Measurements from ENCODE around the gene PBXIP1.
"Not testable (repeated sequence)": the region's sequence is repeated elsewhere in the genome, so short reads cannot be mapped to it uniquely, and the experiment has no call there.

The PBXIP1 gene

DNA sequence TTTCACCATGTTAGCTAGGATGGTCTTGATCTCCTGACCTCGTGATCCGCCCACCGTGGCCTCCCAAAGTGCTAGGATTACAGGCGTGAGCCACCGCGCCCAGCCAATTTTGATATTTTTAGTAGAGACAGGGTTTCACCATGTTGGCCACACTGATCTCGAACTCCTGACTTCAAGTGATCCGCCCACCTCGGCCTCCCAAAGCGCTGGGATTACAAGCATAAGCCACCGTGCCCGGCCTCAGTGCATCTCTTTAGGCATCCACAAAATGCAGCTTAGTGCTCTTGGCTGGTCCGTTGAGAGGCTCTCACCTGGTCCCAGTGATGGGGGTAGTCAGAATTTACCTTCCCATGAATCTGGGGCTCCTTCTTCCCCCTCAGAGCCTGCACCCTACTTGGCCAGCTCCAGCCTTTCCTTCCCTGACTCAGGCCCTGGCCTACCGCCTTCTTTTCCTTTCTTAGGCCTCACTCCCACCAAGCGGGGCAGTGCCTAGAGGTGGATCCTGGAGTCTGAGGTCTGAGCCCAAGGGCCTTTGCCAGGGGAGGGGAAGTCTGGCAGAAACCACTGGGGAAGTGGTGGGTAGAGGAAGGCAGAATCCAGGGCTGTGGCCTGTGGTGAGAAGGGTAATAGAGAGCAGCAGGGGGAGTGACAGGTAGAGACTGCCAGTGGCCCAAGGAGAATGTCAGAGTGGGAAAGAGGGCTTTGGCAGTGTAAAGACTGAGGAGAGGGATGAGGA is 41.2 kb upstream of the PBXIP1 start:
- DNase-seq, result no peak
- in situ Hi-C loops (cut with HindIII; ENCODE audit: low pct_ligation_motif_present, low pct_unique_long_range_greater_than_20kb, low sequenced_read_pairs), result no loop called here

DNA sequence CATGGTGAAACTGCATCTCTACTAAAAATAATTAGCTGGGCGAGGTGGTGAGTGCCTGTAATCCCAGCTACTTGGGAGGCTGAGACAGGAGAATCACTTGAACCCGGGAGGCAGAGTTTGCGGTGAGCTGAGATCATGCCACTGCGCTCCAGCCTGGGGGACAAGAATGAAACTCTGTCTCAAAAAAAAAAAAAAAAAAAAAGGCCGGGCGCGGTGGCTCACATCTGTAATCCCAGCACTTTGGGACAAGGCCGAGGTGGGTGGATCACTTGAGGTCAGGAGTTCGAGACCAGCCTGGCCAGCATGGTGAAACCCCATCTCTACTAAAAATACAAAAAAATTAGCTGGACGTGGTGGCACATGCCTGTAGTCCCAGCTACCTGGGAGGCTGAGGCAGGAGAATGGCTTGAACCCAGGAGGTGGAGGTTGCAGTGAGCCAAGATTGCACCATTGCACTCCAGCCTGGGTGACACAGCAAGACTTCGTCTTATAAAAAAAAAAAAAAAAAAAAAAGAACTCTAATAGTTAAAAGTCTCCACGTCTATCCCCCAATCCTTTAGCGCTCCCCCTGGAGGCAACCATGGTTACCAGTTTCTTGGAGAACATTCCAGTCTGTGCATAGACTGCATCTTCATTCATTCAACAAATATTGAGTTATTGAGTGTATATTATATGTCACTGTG is 39.5 kb upstream of the PBXIP1 start:
- in situ Hi-C loops (cut with HindIII; ENCODE audit: low pct_ligation_motif_present, low pct_unique_long_range_greater_than_20kb, low sequenced_read_pairs), result not testable (repeated sequence)
- peak; percentile 83 for DNase-seq

DNA sequence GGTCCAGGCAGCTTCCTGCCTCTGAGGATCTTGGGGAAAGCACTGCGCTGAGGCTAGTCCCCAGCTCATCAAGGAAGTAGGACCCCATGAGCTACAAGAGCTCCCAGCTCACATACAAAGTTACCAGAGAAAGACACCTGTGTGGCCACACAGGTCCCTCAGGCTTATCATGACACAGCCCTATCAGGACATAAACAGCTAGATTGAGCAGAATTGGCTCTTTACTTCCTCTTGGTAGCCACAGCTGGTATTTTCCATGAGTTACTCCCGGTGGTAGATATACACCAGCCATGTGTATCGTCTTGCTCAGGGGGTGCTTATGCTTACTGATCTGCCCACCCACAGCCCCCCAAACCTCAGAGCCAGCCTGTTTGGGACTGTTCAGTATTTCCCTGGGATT is 38.7 kb upstream of the PBXIP1 start:
- no peak for DNase-seq
- in situ Hi-C loops (cut with HindIII; ENCODE audit: low pct_ligation_motif_present, low pct_unique_long_range_greater_than_20kb, low sequenced_read_pairs), result no loop called here

DNA sequence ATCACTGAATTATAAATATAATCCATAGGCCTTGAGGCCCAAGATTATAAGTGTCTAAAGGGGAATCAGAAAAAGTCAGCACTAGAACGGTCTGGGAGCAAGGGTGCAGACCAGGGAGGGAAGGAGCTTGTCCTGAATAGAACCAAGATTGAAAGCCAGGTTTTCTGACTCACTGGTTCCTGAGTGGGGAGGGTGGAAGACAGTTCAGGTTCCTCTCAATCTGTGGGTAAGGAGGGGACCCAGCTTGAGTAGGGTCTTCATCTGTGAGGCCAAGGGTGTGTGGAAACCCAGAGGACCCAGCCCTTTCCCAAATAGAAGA is 38.3 kb upstream of the PBXIP1 start:
- in situ Hi-C loops (cut with HindIII; ENCODE audit: low pct_ligation_motif_present, low pct_unique_long_range_greater_than_20kb, low sequenced_read_pairs), result no loop called here
- no peak for DNase-seq

DNA sequence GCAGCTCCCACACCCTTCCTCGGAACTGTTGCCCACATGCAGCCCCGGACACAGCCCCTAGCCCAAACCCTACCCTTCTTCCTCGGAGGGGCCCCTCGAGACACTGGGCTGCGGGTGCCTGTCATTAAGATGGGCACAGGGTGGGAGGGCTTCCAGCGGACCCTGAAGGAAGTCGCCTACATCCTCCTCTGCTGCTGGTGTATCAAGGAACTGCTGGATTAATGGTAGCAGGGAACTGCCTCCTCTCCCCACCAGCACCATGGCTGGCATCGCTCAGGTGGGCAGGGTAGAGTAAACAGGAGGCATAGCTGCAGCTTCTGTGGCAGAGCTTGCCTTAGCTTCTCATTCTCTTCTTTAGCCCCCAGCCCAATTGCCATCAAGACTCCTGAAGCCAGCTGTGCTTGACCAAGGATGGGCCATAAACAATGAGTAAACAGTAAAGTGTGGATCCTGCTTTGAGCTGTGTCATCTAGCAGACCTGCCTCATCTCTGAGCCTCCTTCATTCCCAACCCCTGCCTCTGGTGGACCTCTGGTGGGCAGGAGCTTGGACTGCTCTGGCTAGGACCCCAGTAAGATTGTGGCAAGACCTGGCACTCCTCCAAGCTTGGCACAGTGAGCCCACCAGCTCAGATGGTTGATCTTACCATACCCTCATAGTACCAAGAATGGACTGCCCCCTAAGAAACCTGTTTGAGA is 37.8 kb upstream of the PBXIP1 start, which contains the start of gene LENEP:
LENEP (plus strand) TSS at position 15 of the 697 bp plus-strand sequence; CDS start at position 37, 22 bp downstream.
- DNase-seq, result no peak
- in situ Hi-C loops (cut with HindIII; ENCODE audit: low pct_ligation_motif_present, low pct_unique_long_range_greater_than_20kb, low sequenced_read_pairs), result no loop called here

DNA sequence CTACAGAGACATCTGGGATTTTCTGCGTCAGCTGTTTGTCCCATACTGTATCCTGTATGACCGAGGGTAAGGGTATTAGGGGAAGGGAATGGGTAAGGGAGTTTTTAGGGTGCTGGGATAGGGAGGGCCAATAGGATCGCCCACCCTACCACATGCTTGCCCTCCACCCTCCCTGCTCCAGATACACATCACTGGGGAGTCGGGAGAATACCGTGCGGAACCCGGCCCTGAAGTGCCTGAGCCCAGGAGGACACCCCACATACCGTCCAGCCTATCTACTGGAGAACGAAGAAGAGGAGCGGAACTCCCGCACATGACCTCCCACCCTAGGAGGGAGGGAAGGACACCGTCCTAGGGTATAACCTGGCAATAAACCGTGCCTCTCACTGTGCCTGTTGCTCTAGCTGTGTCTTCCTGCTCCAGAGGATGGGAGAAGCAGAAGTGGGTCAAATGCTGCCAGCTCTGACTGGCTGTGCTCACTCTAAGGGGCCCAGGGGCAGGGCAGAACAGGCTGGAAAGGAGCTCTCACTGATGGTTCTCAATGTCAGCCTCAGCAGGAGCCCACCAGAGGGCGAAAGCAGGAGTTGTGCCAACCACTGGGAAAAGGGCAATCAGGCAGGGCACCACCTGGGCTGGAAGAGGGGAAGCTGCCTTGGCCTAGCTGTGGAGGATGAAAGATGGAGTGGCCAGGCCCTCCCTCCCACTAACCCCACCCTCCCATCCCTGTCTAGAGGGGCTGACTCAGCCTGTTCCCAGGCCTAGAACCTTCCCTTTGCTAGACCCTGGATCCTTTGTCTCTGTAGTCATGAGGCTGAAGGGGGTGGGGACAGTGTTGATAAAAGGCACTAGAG is 37.0 kb upstream of the PBXIP1 start:
- DNase-seq, result peak; percentile 57
- in situ Hi-C loops (cut with HindIII; ENCODE audit: low pct_ligation_motif_present, low pct_unique_long_range_greater_than_20kb, low sequenced_read_pairs), result no loop called here

DNA sequence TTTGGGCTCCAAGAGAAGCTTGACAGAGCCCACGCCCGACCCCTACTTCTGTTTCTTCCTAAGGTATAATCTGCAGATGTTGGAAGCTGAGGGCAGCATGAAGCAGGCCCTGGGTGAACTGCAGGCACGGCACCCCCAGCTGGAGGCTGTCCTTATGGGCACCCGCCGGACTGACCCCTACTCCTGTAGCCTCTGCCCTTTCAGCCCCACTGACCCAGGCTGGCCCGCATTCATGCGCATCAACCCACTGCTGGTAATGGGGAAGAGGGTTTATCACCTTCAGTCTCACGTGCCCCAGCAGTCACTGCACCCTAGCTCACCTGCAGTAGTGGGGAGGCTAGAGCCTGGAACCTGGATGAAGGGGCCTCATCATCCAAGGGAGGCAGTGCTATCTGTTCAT is 34.4 kb upstream of the PBXIP1 start:
- in situ Hi-C loops (cut with HindIII; ENCODE audit: low pct_ligation_motif_present, low pct_unique_long_range_greater_than_20kb, low sequenced_read_pairs), result no loop called here
- no peak for DNase-seq

DNA sequence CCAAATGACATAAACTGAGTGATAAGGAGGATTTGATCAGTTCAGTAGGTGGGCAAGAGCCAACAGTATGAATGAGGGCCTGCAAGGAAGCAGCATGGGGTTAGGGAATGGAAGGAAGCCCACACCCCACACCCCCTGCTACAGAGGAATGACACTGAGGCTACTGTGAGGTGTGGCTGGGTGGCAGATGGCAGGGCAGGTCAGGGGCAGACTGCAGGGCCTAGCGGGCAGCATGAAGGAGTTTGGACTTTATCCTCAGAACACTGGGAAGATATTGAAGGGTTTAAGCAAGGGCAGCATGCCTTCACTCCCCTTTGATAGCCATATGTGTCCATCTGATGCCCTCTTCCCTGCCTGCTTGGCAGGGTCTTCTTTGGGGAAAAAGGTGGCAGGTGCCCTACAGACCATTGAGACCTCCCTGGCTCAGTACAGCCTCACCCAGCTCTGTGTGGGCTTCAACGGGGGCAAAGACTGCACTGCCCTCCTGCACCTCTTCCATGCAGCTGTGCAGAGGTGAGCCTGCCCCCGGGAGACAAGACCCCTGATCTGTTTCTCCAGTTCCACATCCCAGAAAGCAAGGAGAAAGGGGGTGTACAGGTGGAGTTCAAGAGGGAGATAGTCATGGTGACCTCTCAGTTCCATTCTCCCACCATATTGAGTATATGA is 33.4 kb upstream of the PBXIP1 start:
- in situ Hi-C loops (cut with HindIII; ENCODE audit: low pct_ligation_motif_present, low pct_unique_long_range_greater_than_20kb, low sequenced_read_pairs), result no loop called here
- DNase-seq, result no peak

DNA sequence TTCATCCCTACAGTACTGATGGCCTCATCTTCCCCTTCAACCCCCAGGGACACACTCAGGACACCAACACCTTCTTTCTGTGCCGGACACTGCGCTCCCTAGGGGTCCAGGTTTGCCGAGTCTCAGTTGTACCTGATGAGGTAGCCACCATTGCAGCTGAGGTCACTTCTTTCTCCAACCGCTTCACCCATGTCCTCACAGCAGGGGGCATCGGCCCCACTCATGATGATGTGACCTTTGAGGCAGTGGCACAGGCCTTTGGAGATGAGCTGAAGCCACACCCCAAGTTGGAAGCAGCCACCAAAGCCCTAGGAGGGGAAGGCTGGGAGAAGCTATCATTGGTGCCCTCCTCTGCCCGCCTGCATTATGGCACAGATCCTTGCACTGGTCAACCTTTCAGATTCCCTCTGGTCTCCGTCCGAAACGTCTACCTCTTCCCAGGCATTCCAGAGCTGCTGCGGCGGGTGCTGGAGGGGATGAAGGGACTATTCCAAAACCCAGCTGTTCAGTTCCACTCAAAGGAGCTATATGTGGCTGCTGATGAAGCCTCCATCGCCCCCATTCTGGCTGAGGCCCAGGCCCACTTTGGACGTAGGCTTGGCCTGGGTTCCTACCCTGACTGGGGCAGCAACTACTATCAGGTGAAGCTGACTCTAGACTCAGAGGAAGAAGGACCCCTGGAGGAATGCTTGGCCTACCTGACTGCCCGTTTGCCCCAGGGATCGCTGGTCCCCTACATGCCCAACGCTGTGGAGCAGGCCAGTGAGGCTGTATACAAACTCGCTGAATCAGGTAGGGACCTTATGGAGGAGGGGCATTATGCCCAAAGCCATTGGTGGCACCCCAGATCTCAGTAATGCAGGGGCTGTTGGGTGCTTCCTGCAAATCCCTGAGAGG is 32.4 kb upstream of the PBXIP1 start:
- in situ Hi-C loops (cut with HindIII; ENCODE audit: low pct_ligation_motif_present, low pct_unique_long_range_greater_than_20kb, low sequenced_read_pairs), result no loop called here

DNA sequence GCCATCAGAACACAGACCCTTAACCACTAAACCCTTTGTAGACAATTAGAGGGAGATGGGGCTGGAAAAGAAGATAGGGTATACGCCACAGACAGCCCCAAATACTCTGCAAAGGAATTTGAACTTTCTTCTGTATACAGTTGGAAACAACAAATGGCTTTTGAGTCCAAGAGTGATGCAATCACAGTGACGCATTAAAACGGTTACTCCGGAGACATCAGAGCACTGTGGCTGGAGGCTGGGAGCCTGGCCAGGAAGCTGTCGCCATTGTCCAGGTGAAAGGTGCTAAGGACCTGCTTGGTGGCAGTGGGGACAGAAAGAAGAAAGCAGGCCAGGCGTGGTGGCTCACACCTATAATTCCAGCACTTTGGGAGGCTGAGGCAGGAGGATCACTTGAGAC is 31.4 kb upstream of the PBXIP1 start:
- in situ Hi-C loops (cut with HindIII; ENCODE audit: low pct_ligation_motif_present, low pct_unique_long_range_greater_than_20kb, low sequenced_read_pairs), result no loop called here
- no peak for DNase-seq

More for the DNA sequence above, 32.4 kb upstream of the PBXIP1 start:
- DNase-seq, result no peak

DNA sequence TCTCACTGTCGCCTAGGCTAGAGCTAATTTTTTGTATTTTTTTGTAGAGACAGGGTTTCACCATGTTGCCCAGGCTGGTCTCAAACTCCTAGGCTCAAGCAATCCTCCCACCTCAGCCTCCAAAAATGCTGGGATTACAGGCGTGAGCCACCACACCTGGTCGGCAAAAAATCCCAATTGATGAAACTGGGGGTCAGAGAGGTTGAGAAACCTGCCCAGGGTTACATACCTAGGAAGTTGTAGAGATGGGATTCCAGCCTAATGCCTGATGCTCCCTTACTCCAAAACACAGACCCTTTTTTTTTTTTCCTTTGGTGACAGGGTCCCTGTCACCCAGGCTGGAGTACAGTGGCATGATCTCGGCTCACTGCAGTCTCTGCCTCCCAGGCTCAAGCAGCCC is 30.8 kb upstream of the PBXIP1 start:
- DNase-seq; in situ Hi-C loops (cut with HindIII; ENCODE audit: low pct_ligation_motif_present, low pct_unique_long_range_greater_than_20kb, low sequenced_read_pairs): not testable (repeated sequence)

DNA sequence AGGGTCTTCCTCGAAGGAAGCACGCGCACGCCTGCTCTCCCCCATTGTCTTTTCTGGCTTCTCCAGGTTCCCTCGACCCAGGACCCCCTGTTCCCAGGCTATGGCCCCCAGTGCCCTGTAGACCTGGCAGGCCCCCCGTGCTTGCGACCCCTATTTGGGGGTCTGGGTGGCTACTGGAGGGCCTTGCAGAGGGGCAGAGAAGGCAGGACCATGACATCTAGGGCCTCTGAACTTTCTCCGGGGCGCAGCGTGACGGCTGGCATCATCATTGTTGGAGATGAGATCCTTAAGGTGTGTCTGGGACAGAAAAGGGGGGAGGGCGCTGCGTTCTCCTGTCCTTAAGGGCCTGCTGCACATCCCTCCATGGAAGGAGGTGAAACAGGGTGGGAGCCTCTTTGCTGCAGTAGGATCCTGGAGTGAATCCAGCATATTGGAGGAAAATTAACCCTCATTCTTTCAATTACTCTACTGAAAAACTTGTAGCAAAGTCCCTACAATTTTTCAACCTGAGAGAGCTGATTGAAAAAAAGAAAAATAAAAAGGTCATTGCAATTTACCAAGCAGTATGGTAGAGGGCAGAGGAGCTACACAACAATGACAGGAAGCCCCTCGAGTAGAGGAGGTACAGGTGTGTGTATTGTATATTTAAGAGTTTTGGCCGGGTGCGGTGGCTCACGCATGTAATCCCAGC is 28.0 kb upstream of the PBXIP1 start:
- in situ Hi-C loops (cut with HindIII; ENCODE audit: low pct_ligation_motif_present, low pct_unique_long_range_greater_than_20kb, low sequenced_read_pairs), result no loop called here
- DNase-seq, result no peak

DNA sequence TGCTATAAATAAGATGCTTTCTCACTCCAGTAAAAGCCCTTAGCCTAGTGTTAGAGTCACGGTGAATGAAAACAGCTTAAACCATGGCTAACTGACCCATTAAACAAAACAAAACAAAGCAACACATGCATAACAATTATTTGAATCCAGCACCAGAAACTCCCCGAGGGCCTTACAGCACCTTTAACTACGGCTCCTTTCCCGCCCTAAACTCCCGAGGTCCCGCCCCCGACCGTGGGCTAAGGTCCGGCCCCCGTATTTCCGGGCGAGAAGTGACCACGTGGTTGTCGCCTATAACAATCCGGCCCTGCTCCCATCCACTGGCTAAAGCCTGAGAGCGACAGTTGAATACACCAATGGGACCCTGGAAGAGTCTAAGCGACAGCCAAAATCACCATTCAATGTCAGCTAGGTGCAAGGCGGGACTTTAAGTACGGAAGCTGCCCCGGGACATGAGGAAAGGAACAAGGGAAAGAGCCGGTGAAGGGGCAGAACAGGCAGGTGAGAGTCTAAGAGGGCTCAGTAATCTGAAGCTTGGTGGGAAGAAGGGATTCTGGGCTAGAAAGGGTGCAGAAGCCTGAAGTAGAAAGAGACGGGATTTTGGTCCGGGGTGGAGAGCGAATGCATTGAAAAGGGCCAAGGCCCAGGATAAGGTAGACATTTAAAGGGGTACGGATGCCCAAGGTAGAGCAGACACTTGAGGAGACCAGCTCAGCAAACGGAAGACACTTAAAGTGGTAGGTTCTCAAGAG is 27.2 kb upstream of the PBXIP1 start, which contains the start of gene FLAD1:
FLAD1 (plus strand) TSS at position 448 of the 752 bp plus-strand sequence. CDS start 351 bp downstream, outside the sequence.
- in situ Hi-C loops (cut with HindIII; ENCODE audit: low pct_ligation_motif_present, low pct_unique_long_range_greater_than_20kb, low sequenced_read_pairs), result no loop called here
- DNase-seq, result peak; percentile 100

DNA sequence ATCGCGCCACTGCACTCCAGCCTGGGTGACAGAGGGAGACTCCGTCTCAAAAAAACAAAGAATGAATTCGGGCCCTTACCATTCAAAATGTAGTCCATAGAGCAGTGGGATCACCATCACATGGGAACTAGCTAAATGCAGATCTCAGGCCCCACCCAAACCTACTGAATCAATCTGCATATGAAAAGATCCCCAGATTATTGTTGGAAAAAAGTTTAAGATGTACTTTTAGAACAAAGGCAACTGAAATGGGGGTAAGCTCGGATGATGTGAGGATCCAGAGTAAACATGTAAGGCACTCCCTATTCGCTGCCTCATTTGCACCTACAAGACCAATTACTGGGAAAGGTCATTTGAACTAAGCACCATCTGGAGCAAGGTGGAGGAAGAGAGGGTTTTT is 26.4 kb upstream of the PBXIP1 start:
- DNase-seq, result no peak
- in situ Hi-C loops (cut with HindIII; ENCODE audit: low pct_ligation_motif_present, low pct_unique_long_range_greater_than_20kb, low sequenced_read_pairs), result no loop called here

DNA sequence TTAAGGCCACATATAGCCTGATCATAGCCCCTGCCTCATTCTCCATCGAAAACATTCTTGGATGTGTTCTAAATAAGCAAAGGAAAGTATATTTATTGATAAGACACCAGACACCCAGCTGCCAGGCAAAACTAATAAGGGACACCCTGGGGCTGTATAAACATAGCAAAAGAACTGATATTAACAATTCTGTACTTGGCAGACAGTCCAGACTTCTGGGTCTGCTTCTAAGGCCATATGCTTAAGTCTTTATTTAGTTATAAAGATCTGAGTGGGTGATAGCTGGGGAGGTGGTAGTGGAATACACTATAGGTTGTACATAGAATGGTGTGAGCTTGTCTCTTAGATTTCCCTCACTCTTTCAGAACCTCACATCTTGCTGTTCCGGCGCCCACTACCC is 22.5 kb upstream of the PBXIP1 start:
- no peak for DNase-seq
- in situ Hi-C loops (cut with HindIII; ENCODE audit: low pct_ligation_motif_present, low pct_unique_long_range_greater_than_20kb, low sequenced_read_pairs), result no loop called here

DNA sequence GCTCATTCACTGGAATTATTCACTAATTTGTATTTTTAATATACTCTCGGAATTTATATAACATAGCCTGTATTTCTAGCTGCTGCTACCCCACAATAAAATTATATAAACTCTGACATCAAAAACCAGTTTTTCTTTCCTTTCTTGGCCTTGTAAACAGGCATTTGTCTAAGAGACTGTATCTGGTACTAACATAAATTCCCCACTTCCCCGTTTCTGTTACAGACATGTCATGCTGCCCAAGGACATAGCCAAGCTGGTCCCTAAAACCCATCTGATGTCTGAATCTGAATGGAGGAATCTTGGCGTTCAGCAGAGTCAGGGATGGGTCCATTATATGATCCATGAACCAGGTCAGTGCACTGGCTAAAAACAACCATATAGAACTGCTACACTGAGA is 21.9 kb upstream of the PBXIP1 start:
- DNase-seq; in situ Hi-C loops (cut with HindIII; ENCODE audit: low pct_ligation_motif_present, low pct_unique_long_range_greater_than_20kb, low sequenced_read_pairs): not testable (repeated sequence)

Data from ACHN (cell line).